ENCODE measurements around the gene SPACA4.

The SPACA4 gene

GRCh38 chr19:48634424-48635262, 28.1 kb downstream of the SPACA4 start:
- peak; percentile 95 for DNase-seq (ENCODE audit: low spot score)

DNA sequence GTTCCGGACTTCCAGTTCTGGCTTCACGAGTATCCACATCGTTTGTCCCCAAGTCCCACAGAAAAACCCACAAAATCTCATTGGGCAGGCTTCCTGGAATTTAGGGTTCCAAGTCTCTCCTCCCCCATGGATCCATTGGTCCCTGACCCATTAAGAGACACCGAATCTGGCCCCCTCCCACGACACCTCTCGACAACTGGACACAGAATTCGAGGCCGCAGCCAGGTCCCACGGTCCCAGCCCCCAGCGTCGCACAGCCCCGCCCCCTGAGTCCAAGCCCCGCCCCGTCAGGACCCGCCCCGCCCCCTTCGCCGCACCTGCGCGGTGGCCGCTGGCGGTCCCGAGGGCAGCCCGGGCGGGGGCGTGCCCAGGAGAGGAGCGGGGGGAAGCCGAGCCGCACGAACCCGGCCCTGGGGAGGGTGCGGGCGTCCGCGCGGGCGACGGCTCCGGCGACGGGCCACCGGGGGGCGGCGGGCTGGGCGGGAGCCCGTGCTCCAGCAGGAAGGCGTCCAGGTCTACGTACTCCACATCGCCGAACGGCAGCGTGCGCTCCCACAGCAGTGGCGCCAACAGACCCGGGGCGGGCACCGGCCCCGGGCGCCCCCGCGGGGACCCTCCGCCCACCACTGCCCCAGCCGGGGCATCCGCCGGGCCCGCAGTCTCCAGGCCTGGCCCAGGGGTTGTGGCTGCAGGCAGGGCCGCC, 28.9 kb downstream of the SPACA4 start:
- DNase-seq (ENCODE audit: low spot score): peak; percentile 87

DNA sequence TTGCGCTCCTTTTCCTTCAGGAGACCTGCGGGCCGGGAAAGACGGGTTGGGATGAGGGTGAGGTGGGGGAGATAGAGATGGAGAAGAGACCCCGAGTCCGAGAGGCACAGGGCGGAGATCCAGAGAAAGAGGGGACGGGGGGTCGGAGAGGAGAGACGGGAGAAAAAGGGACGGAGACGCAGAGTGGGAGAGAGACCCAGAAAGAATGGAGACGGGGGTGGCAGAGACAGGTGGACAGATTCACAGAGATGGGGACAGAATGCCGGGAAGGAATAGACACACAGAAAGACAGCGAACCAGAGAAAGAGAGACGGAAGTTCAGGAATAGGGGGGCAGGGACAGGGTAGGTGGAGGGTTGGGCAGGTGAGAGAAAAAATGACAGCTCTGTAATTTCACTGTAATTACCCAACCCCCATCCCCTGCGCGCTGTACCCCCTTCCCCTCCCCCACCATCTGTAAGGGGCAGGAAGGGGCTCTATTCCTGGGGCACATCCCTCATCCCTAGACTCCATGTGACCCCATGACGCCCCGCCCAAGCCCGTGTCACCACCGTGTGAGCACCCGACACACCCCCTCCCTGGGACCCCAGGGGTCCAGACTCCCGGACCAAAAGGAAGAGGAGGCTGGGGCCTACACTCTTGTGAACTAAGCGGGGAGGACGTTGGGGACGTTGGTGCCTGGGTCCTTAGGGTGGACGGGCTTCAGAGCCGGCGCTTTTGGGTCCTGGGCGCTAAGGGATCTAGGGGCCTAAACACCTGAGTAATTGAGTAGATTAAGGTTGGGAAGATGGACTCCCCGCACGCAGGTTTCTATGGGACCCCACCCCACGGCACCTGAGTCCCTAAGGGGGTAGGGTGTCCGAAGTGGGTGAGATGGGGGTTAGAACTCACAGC, 29.7 kb downstream of the SPACA4 start:
- DNase-seq (ENCODE audit: low spot score): peak; percentile 62

- peak; percentile 83 for DNase-seq (ENCODE audit: low spot score)
Observed at GRCh38 chr19:48636859-48637448, 30.4 kb downstream of the SPACA4 start, which contains the start of gene DBP. TSS of gene DBP (minus strand) at chr19:48637379. CDS start at chr19:48636994, 385 bp downstream.

GRCh38 chr19:48637449-48637947, 31.0 kb downstream of the SPACA4 start:
- peak; percentile 99 for DNase-seq (ENCODE audit: low spot score)

DNA sequence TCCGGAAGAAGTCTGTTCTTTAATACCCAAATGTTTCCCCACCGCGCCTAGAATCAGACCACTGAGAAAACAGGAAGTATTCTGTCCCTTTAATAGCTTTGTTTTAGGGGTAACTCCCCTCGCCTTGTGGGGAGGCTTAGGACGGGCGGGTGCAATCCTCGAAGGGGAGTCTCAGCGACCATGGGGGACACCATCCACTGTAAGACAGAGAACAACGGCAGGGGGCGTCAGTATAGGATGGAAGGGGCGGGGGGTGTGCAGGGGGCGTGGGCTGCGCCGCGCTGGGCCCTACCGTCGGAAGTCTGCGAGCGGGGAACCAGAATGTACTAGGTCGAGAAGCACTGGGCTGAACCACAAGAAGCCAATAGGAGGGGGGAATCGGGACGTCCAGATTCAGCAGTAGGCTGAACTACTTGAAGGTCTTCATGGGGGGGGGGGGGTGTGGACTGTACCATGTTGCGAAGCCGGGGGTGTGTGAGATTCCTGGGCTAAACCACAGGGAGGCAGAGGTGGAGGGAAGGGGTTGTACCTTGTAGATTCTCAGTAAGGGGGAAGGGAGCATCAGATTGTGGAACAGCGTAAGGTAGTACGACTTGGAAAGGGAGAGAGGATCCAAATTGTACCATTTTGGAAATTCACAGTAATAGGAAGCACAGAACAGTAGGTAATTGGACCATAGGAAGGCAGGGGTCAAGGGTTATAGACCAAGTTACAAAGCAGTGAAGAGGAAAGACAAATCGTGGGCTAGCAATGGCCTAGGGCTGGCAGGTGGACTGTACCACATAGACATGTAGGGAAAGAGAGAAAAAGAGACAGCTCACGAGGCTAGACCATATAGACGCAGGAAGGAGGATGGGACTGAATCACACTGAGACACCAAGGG, 31.6 kb downstream of the SPACA4 start:
- DNase-seq (ENCODE audit: low spot score): peak; percentile 92

DNA sequence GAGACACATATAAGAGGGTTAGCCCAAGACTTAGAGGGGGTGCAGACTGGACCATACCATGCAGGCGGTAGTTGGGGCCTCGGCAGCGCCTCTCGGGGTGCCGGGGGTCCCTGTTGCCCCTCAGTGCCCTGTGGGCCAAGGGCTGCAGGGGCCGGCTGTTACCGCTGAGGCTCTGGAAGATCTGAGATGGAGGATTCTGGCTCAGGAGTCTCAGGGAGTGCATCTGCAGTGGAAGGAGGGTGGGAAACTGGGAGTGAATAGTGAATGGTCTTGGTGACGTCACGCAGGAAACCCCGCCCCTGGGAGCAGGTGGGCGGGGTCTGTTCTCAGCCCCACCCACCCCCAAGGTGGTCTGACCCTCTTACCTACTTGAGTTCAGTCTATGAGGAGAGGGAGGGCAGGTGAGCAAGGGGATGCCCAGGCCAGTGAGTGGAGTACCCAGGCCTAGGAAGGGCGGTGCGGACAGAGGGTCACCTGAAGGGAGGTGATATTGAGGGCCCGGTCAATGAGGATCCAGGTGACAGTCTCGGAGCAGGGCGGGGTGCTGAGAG, 32.4 kb downstream of the SPACA4 start:
- DNase-seq (ENCODE audit: low spot score): peak; percentile 69

- DNase-seq (ENCODE audit: low spot score): no peak
Observed at GRCh38 chr19:48639483-48640375, 33.2 kb downstream of the SPACA4 start.

GRCh38 chr19:48641850-48642249, 35.3 kb downstream of the SPACA4 start:
- DNase-seq (ENCODE audit: low spot score): no peak

DNA sequence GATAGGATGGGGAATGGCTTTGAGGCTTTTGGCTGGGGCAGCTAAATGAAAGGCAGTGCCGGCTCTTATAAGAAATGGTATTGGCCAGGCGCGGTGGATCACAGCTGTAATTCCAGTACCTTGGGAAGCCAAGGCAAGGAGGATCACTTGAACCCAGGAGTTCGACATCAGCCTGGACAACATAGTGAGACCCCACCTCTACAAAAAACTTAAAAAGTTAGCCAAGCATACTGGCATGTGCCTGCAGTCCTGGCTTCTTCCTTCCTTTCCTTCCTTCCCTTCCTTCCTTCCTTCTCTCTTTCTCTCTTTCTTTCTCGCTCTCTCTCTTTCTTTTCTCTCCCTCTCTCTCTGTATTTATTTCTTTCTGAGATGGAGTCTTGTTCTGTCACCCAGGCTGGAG, 36.3 kb downstream of the SPACA4 start:
- DNase-seq (ENCODE audit: low spot score): no peak

DNA sequence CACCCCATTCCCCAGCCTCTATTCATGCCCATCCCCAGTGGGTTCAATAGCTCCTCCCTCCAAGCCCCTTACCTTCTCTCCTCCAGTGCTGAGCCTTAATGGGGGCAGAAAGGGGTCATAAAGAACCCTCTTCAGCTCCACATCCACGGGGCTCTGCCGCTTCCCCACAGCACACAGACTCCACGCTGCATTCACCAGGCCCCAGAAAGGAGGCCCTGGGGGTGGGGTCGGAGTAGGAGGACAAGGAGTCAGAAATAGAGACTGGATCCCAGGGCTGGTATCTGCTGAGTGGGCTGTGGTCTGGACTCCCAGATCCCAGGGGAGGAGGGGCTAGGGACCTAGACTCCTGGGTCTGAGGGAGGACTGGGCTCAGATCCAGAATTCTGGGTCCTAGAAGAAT, 37.8 kb downstream of the SPACA4 start:
- DNase-seq (ENCODE audit: low spot score): no peak

- DNase-seq (ENCODE audit: low spot score): peak; percentile 80
Observed at GRCh38 chr19:48644839-48645619, 38.5 kb downstream of the SPACA4 start.

DNA sequence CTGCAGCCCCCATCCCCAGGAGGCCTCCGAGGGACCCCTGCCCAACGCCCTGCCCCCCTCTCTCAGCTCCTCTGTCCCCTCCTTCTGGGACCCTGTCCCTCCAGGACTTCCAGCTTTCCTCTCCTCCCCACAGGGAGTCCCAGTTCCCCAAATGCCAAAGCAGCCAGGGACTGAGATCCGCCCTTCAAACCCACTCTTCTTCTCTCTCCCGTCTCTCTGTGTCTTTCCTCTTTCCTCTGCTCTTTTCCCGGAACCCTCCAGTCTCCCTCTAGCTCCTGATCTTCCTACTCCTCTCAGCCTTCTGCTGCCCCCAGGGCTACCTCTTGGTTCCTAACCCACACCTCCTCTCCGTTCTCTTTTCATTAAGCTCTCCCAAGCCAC, 39.1 kb downstream of the SPACA4 start:
- DNase-seq (ENCODE audit: low spot score): no peak

GRCh38 chr19:48646001-48646721, 39.6 kb downstream of the SPACA4 start, which contains the start of gene CA11:
TSS of gene CA11 (minus strand) at chr19:48646187. CDS start at chr19:48645632, 555 bp downstream.
- DNase-seq (ENCODE audit: low spot score): peak; percentile 95

GRCh38 chr19:48646722-48647216, 40.2 kb downstream of the SPACA4 start:
- DNase-seq (ENCODE audit: low spot score): no peak

- no peak for DNase-seq (ENCODE audit: low spot score)
Observed at GRCh38 chr19:48648134-48648533, 41.6 kb downstream of the SPACA4 start.

DNA sequence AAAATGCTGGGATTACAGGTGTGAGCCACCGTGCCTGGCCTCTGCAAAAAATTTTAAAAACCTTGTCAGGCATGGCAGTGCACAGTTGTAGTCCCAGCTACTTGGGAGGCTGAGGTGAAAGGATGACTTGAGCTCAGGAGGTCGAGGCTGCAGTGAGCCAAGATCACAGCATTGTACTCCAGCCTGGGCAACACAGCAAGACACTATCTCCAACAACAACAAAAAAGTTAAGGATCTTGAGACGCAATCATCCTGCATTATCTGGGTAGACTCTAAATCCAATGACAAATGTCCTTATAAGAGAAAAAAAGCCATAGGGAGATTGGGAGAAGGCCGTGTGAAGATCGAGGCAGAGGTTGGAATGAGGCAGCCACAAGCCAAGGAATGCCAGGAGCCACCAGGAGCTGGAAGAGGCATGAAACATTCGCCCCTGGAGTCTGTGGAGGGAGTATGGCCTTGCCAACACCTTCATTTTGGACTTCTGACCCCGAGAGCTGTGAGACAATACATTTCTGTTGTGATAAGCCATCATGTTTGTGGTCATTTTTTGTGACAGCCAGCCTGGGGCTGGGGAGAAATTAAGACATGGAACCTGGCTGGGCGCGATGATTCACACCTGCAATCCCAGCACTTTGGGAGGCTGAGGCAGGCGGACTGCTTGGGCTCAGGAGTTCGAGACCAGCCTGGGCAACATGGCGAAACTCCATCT, 44.6 kb downstream of the SPACA4 start:
- DNase-seq (ENCODE audit: low spot score): no peak
